Measurements from ENCODE around the gene LPCAT3. TPM values are rescaled to one million over a fixed set of nuclear protein-coding genes. Genes with fewer than 3 reads are reported as not detected.

LPCAT3 gene
- total RNA-seq, 3 donors from 2014 or later, result 79.8 to 121 (median 102) TPM

GRCh38 chr12:6963016-6963731 lies 55.1 kb downstream of the LPCAT3 start:
- intact Hi-C loops (cut with DNase I, micrococcal nuclease), result no loop called here
- Histone ChIP-seq H3K36me3 (ENCODE audit: low read depth) (no peaks in the 10 kb centered on the region), H3K4me1 (ENCODE audit: low read depth) (peaks cover 30% of the 10 kb centered on the region), H3K9me3 (no peaks in the 10 kb centered on the region), H3K4me3 (peak overlapping the region; percentile 57)
- TF ChIP-seq, protein P1, sequence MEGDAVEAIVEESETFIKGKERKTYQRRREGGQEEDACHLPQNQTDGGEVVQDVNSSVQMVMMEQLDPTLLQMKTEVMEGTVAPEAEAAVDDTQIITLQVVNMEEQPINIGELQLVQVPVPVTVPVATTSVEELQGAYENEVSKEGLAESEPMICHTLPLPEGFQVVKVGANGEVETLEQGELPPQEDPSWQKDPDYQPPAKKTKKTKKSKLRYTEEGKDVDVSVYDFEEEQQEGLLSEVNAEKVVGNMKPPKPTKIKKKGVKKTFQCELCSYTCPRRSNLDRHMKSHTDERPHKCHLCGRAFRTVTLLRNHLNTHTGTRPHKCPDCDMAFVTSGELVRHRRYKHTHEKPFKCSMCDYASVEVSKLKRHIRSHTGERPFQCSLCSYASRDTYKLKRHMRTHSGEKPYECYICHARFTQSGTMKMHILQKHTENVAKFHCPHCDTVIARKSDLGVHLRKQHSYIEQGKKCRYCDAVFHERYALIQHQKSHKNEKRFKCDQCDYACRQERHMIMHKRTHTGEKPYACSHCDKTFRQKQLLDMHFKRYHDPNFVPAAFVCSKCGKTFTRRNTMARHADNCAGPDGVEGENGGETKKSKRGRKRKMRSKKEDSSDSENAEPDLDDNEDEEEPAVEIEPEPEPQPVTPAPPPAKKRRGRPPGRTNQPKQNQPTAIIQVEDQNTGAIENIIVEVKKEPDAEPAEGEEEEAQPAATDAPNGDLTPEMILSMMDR (IDR thresholded peaks at IDR 0.05), result no peak
- peak; percentile 96 to 97 (median 96) for DNase-seq
- ATAC-seq, result peak; percentile 73

DNA sequence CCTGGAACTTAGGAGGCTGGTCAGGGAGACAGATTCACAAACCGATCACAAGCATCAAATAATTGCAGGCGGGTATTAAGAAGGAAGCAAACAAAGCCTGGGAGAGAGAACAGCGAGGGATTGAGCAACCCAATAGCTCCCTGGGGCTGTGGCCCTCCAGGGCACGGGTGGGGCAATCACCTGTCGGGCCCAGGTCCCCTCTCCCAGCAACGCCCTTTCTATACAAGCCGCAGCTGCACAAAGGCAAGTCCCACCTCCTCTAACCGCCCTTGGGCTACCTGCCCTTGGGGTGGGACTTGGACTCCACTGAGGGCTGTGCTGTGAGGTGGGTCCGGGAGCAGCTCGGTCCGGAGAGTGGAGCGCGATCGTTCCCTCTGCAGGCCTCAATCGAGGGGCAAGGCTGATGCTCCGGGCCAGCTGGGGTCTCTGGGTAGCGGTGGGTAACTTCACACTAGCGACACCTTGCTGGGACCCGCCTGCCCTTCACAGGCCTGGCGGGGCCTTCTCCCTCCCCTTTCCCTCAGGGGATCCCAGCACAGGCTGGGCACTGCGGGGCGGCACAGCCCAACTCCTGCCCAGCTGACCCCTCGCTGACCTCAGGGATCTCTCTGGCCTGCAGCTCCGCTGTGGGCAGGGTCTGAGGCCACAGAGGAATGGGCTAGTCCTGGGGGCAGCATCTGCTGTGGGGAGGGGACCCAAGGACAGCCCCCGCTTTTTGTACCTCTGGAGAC lies 55.8 kb downstream of the LPCAT3 start:
- Histone ChIP-seq H3K4me3 (peak overlapping the region; percentile 57), H3K4me1 (ENCODE audit: low read depth) (peaks cover 24% of the 10 kb centered on the region), H3K36me3 (ENCODE audit: low read depth) (no peaks in the 10 kb centered on the region), H3K9me3 (no peaks in the 10 kb centered on the region)
- ATAC-seq (peak; percentile 67), DNase-seq (peak; percentile 85 to 91 (median 89))
- intact Hi-C loops (cut with DNase I, micrococcal nuclease), result no loop called here
- TF ChIP-seq, protein P1 (IDR thresholded peaks at IDR 0.05), result no peak

DNA sequence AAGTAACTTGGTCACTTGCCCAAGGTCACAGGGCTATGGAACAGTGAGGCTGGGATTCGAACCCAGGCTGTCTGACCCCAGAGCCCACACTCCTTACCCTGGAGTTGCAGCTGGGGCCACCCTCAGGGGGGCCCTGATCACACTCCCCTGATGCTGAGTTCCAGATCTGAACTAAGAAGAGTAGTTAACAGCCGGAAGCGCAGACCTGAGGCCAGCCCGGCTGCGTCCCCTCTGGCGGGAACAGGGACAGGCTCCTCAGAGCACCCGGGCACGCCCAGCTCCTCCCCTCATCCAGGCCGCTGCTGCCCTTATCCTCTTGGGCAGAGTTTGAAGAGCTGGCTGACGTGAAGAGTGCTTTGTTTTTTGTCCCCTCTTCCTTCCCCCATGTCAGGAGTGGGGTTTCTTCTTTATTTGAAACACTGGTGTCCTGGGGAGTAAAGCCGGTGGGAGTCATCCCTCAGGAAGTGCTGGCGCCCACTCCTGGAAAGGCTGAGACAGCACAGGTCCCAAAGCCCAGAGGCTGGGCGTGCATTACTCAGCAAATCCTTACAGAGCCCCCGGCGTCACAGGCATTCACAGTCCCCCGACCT lies 56.5 kb downstream of the LPCAT3 start:
- peak; percentile 81 to 91 (median 87) for DNase-seq
- intact Hi-C loops (cut with DNase I, micrococcal nuclease), result no loop called here

GRCh38 chr12:6961278-6961694 lies 57.0 kb downstream of the LPCAT3 start:
- Histone ChIP-seq H3K9me3 (no peaks in the 10 kb centered on the region), H3K4me1 (ENCODE audit: low read depth) (peaks cover 23% of the 10 kb centered on the region), H3K4me3 (no peak overlapping the region), H3K36me3 (ENCODE audit: low read depth) (no peaks in the 10 kb centered on the region)
- intact Hi-C loops (cut with DNase I, micrococcal nuclease), result no loop called here
- DNase-seq, result peak; percentile 76 to 93 (median 84)
- TF ChIP-seq, protein P1 (IDR thresholded peaks at IDR 0.05), result no peak
- peak; percentile 32 for ATAC-seq

More for the DNA sequence above, 56.5 kb downstream of the LPCAT3 start:
- Histone ChIP-seq H3K4me1 (ENCODE audit: low read depth) (peaks cover 23% of the 10 kb centered on the region), H3K36me3 (ENCODE audit: low read depth) (no peaks in the 10 kb centered on the region), H3K4me3 (peak overlapping the region; percentile 57), H3K9me3 (no peaks in the 10 kb centered on the region)
- TF ChIP-seq, protein P1 (IDR thresholded peaks at IDR 0.05), result peak; percentile 38
- peak; percentile 59 for ATAC-seq

- intact Hi-C loops (cut with DNase I, micrococcal nuclease), result no loop called here
- H3K9me3 ChIP-seq, result no peaks in the 10 kb centered on the region
- no peak overlapping the region for H3K4me3 ChIP-seq
- no peaks in the 10 kb centered on the region for H3K36me3 ChIP-seq (ENCODE audit: low read depth)
- TF ChIP-seq, protein P1 (IDR thresholded peaks at IDR 0.05), result no peak
- H3K4me1 ChIP-seq (ENCODE audit: low read depth), result peaks cover 21% of the 10 kb centered on the region
- ATAC-seq (peak; percentile 2), DNase-seq (peak in 2 of 3 donors; percentile 62 to 70)
Measured at GRCh38 chr12:6960593-6961277, 57.5 kb downstream of the LPCAT3 start.
